ENCODE measurements around the gene JAK3. TPM values are rescaled to one million over a fixed set of nuclear protein-coding genes. Genes with fewer than 3 reads are reported as not detected.
"Not testable (repeated sequence)": the region's sequence is repeated elsewhere in the genome, so short reads cannot be mapped to it uniquely, and the experiment has no call there.

Gene JAK3
- total and polyA plus RNA-seq, 4 donors, result 2.8 to 5.0 (median 4.3) TPM

DNA sequence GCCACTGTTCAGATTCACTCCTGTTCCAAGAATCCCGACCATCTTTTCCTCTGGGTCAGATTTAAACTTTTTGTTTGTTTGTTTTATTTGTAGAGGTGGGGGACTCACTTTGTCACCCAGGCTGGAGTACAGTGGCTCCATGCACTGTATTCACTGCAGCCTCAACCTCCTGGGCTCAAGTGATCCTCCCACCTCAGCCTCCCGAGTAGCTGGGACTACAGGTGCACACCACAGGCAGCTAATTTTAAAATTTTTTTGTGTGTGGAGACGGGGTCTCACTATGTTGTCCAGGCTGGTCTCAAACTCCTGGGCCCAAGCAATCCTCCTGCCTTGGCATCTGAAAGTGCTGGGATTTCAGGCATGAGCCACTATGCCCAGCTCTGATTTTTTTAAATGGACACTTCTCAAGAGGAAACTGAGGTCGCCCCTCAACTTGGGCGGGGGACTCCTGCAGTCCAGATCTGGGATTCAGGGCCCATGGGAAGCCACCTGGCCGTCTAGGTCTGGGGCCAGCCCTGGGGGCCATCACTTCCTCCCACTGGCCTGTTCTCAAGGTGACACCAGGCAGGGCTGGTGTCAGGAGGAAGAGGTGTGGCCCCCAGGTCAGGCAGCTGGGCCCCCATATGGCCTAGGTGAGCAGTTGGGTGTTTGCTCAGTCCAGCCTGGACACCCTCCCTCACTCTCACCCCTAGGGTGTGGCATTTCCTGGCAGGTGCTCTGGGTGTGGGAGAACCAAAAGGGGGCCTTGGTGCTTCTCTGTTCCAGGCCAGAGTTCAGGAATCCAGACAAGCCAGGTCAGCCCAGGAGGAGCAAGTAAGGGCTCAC, 51.6 kb downstream of the JAK3 start:
- Histone ChIP-seq H3K27me3 (ENCODE audit: control insufficient read depth, insufficient read depth, low read length) (peaks cover 34% of the 10 kb centered on the region), H3K27ac (ENCODE audit: low read depth, low read length) (no peak overlapping the region), H3K4me1 (ENCODE audit: control insufficient read depth, insufficient read depth, low read length) (peaks cover 11% of the 10 kb centered on the region), H3K4me3 (ENCODE audit: low read depth, low read length) (no peak overlapping the region), H3K9me3 (ENCODE audit: control insufficient read depth, insufficient read depth, low read length) (no peaks in the 10 kb centered on the region), H3K36me3 (ENCODE audit: control insufficient read depth, insufficient read depth, low read length) (no peaks in the 10 kb centered on the region)
- 70% methylated on average over 4 of the region's 6 CpGs for WGBS (ENCODE audit: insufficient coverage)
- DNase-seq (ENCODE audit: low read depth in 4 of 6, low spot score in 6 of 6), result no peak

DNA sequence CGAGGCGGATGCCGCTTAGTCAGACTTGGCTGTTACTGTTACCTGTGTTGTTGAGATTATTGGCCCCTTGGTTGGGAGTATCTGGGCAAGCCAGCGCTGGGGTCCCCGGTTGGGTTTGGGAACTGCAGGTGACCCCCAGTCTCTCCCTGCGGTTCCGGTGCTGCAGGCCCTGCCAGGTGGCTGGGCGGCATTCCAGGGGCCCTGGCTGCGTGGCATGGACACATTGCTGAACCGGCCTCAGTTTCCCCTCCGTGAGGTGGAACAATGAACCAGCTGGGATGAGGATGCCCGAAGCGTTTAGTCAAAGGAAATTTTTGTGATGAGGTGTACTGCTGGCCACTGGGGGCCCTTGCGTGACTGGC, 52.3 kb downstream of the JAK3 start:
- Histone ChIP-seq H3K4me3 (ENCODE audit: low read depth, low read length) (no peak overlapping the region), H3K9me3 (ENCODE audit: control insufficient read depth, insufficient read depth, low read length) (no peaks in the 10 kb centered on the region), H3K4me1 (ENCODE audit: control insufficient read depth, insufficient read depth, low read length) (peaks cover 12% of the 10 kb centered on the region), H3K36me3 (ENCODE audit: control insufficient read depth, insufficient read depth, low read length) (no peaks in the 10 kb centered on the region), H3K27ac (ENCODE audit: low read depth, low read length) (no peak overlapping the region), H3K27me3 (ENCODE audit: control insufficient read depth, insufficient read depth, low read length) (peaks cover 34% of the 10 kb centered on the region)
- DNase-seq (ENCODE audit: low read depth in 4 of 6, low spot score in 6 of 6), result no peak
- WGBS (ENCODE audit: insufficient coverage), result 18% methylated on average over 14 of the region's 14 CpGs

DNA sequence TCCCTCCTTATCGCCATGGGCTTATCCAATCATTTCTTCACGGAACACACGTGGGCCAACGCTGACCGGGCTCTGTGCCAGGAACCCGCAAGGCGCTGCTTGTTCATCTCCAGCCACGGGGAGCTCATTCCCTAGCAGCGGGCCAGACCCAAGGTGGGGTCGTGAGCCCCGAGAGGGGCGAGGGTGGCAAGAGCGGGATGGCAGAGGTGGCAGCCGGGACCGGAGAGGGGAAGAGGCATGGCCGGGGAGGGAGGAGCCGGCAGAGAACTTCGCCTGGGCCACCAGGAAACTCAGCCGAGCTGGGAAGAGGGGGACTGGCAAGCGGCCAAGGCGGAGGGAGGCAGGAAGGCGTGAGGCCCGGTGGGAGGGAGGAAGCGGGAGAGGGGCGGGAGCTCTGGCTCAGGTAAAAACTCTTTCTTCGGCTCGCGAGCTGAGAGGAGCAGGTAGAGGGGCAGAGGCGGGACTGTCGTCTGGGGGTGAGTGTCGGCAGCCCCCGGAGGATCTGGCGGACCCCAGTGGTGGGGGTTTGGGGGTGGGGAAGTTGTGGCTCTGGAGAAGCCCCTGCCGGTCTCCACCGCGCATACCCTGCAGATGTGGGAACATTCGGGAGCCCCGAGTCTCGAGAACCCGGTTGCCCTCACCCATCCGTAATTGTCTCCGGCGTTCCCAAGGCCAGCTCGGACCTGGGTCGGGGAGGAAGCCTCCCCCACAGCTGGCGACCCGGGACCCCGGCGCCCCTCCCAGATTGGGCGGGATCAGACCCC, 52.9 kb downstream of the JAK3 start, which contains the start of gene B3GNT3:
Gene B3GNT3, plus strand, starts transcription at position 408 of the 764 bp plus-strand sequence. CDS start 12,670 bp downstream, outside the sequence.
- H3K4me1 ChIP-seq (ENCODE audit: control insufficient read depth, insufficient read depth, low read length), result peaks cover 12% of the 10 kb centered on the region
- WGBS (ENCODE audit: insufficient coverage), result 5% methylated on average over 50 of the region's 50 CpGs
- H3K36me3 ChIP-seq (ENCODE audit: control insufficient read depth, insufficient read depth, low read length), result no peaks in the 10 kb centered on the region
- no peak within 1 kb of the TSS for H3K27ac ChIP-seq (ENCODE audit: low read depth, low read length)
- H3K4me3 ChIP-seq (ENCODE audit: low read depth, low read length), result no peak within 1 kb of the TSS
- H3K27me3 ChIP-seq (ENCODE audit: control insufficient read depth, insufficient read depth, low read length), result peaks cover 34% of the 10 kb centered on the region
- H3K9me3 ChIP-seq (ENCODE audit: control insufficient read depth, insufficient read depth, low read length), result no peaks in the 10 kb centered on the region
- DNase-seq (ENCODE audit: low read depth in 4 of 6, low spot score in 6 of 6), result no peak

DNA sequence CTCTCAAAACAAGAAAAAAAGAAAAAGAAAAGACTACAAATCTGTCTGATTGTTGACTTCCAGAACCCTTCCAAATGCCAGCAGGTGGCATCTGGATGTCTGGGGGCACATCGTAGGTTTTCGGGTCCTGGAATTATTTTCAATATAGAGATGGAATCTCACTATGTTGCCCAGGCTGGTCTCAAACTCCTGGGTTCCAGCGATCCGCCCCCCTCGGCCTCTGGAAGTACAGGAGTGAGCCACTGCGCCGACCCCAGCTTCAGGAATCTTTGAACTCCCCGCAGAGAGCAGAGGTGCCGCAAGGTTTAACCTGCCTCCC, 53.4 kb downstream of the JAK3 start:
- 51% methylated on average over 9 of the region's 9 CpGs for WGBS (ENCODE audit: insufficient coverage)
- H3K36me3 ChIP-seq (ENCODE audit: control insufficient read depth, insufficient read depth, low read length), result peaks cover 5% of the 10 kb centered on the region
- peaks cover 12% of the 10 kb centered on the region for H3K4me1 ChIP-seq (ENCODE audit: control insufficient read depth, insufficient read depth, low read length)
- peaks cover 34% of the 10 kb centered on the region for H3K27me3 ChIP-seq (ENCODE audit: control insufficient read depth, insufficient read depth, low read length)
- H3K27ac ChIP-seq (ENCODE audit: low read depth, low read length), result no peak overlapping the region
- no peaks in the 10 kb centered on the region for H3K9me3 ChIP-seq (ENCODE audit: control insufficient read depth, insufficient read depth, low read length)
- DNase-seq (ENCODE audit: low read depth in 4 of 6, low spot score in 6 of 6), result no peak
- no peak overlapping the region for H3K4me3 ChIP-seq (ENCODE audit: low read depth, low read length)

DNA sequence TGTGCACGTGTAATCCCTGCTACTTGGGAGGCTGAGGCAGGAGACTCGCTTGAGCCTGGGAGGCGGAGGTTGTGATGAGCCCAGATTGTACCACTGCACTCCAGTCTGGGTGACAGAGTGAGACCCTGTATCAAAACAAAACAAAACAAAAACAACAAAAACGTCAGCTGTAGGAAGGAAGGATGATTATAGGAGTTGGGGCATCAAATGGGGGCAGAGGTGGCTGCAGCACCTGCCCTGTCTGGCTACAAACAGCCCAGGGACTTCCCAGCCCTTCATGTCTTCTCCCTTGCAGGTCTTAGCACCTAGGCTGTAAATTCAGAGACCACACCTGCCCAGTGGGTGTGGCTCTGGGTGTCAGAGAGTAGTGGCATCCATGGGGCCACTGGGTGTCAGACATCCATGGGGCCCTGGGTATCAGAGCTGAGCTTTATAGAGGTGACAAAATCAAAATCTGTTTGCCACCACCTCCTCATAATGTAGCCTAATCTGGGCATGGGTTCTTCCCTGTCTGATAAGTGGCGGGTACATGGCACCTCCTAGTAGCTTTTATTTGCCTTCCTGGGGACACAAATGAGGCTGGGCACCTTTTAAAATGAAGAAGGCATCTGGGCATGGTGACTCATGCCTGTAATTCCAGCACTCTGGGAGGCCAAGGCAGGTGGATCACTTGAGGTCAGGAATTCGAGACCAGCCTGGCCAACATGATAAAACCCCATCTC, 57.6 kb downstream of the JAK3 start:
- WGBS (ENCODE audit: insufficient coverage), result 90% methylated on average over 1 of the region's 6 CpGs
- H3K27ac ChIP-seq (ENCODE audit: low read depth, low read length), result no peak overlapping the region
- peaks cover 11% of the 10 kb centered on the region for H3K4me1 ChIP-seq (ENCODE audit: control insufficient read depth, insufficient read depth, low read length)
- no peaks in the 10 kb centered on the region for H3K9me3 ChIP-seq (ENCODE audit: control insufficient read depth, insufficient read depth, low read length)
- no peak for DNase-seq (ENCODE audit: low read depth in 4 of 6, low spot score in 6 of 6)
- H3K4me3 ChIP-seq (ENCODE audit: low read depth, low read length), result no peak overlapping the region
- peaks cover 42% of the 10 kb centered on the region for H3K36me3 ChIP-seq (ENCODE audit: control insufficient read depth, insufficient read depth, low read length)
- H3K27me3 ChIP-seq (ENCODE audit: control insufficient read depth, insufficient read depth, low read length), result peaks cover 18% of the 10 kb centered on the region

DNA sequence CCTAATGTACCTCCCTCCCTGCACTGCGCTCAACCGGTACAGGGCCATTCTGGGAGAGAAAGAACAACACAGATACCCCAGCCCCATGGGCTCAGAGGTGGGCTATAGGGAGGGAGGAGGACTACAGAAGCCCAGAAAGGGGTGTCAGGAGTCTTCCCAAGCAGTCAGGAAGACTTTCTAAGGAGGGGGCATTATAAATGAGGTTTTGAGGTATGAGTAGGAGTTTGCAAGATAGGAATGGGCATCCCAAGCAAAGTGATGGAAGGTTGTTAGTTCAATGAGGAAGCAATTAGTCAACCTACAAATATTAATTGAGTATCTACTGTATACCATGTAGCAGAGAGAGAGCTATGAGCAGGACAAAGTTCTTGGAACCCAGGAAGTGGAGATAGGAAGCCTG, 59.1 kb downstream of the JAK3 start:
- DNase-seq (ENCODE audit: low read depth in 4 of 6, low spot score in 6 of 6), result no peak
- H3K4me3 ChIP-seq (ENCODE audit: low read depth, low read length), result no peak overlapping the region
- peaks cover 57% of the 10 kb centered on the region for H3K36me3 ChIP-seq (ENCODE audit: control insufficient read depth, insufficient read depth, low read length)
- WGBS (ENCODE audit: insufficient coverage), result no CpG with 5 or more reads among the region's 2 CpGs
- no peak overlapping the region for H3K27ac ChIP-seq (ENCODE audit: low read depth, low read length)
- peaks cover 10% of the 10 kb centered on the region for H3K4me1 ChIP-seq (ENCODE audit: control insufficient read depth, insufficient read depth, low read length)
- H3K27me3 ChIP-seq (ENCODE audit: control insufficient read depth, insufficient read depth, low read length), result peaks cover 3% of the 10 kb centered on the region
- H3K9me3 ChIP-seq (ENCODE audit: control insufficient read depth, insufficient read depth, low read length), result no peaks in the 10 kb centered on the region

DNA sequence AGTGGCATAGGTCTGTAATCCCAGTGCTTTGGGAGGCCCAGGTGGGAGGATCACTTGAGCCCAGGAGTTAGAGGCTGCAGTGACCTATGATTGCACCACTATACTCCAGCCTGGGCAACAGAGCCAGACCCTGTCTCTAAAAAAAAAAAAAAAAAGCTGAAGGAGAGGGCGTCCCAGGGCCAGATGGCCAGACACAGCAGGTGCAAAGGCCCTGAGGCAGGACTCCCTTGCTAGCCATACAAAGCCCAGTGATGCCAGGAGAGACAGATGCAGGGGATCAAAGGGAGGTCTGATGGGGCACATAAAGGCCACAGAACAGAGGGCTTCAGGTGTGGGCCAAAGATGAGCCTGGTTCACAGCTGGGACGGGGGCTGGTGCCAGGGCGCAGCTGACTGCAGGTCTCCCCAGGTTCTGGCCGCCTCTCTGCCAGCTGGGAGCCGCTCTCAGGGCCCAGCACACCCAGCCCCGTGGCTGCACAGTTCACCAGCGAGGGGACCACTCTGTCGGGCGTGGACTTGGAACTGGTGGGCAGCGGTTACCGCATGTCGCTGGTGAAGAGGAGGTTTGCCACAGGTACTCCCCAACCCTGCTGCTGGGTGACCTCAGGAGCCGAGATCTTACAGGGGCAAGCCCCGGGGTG, 60.4 kb downstream of the JAK3 start:
- Histone ChIP-seq H3K9me3 (ENCODE audit: control insufficient read depth, insufficient read depth, low read length) (no peaks in the 10 kb centered on the region), H3K27ac (ENCODE audit: low read depth, low read length) (no peak overlapping the region), H3K4me3 (ENCODE audit: low read depth, low read length) (no peak overlapping the region), H3K27me3 (ENCODE audit: control insufficient read depth, insufficient read depth, low read length) (no peaks in the 10 kb centered on the region), H3K36me3 (ENCODE audit: control insufficient read depth, insufficient read depth, low read length) (peaks cover 68% of the 10 kb centered on the region), H3K4me1 (ENCODE audit: control insufficient read depth, insufficient read depth, low read length) (peaks cover 10% of the 10 kb centered on the region)
- DNase-seq (ENCODE audit: low read depth in 4 of 6, low spot score in 6 of 6), result no peak
- WGBS (ENCODE audit: insufficient coverage), result 94% methylated on average over 14 of the region's 14 CpGs

DNA sequence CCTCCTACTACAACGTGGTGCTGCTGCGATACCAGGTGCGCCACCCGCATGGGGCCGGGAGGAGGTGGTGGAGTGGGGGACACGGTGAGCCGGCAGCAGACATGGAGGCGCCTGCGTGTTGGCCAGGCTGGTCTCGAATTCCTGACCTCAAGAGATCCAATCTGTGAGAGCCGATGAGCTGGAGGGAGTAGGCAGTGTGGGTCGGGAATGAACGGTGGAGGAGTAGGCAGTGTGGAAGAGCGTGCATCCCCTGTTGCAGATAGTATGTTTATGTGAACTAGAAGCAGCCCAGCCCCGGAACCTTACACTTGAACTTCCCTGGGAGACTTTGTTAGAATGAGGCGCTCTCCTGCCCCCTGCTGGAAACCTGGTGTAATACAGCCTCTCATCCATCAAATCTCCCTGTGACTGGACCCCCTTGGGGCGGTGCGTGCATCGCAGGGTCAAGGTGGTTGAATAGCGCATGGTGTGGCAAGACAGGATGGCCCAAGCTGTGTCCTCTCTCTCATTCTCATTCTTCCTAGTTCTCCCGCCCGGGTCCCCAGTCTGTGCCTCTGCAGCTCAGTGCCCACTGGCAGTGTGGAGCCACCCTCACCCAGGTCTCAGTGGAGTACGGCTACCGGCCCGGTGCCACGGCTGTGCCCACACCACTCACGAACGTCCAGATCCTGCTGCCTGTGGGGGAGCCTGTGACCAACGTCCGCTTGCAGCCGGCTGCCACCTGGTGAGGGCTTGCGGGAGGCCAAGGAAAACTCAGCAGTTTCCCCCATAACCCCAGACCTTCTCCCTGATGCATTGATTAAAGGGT, 63.4 kb downstream of the JAK3 start:
- no peak overlapping the region for H3K27ac ChIP-seq (ENCODE audit: low read depth, low read length)
- H3K9me3 ChIP-seq (ENCODE audit: control insufficient read depth, insufficient read depth, low read length), result no peaks in the 10 kb centered on the region
- 60% methylated on average over 28 of the region's 32 CpGs for WGBS (ENCODE audit: insufficient coverage)
- DNase-seq (ENCODE audit: low read depth in 4 of 6, low spot score in 6 of 6), result peak in 4 of 6 donors; percentile 38 to 90 (median 64)
- H3K4me1 ChIP-seq (ENCODE audit: control insufficient read depth, insufficient read depth, low read length), result peaks cover 7% of the 10 kb centered on the region
- peaks cover 86% of the 10 kb centered on the region for H3K36me3 ChIP-seq (ENCODE audit: control insufficient read depth, insufficient read depth, low read length)
- H3K4me3 ChIP-seq (ENCODE audit: low read depth, low read length), result no peak overlapping the region
- H3K27me3 ChIP-seq (ENCODE audit: control insufficient read depth, insufficient read depth, low read length), result no peaks in the 10 kb centered on the region

DNA sequence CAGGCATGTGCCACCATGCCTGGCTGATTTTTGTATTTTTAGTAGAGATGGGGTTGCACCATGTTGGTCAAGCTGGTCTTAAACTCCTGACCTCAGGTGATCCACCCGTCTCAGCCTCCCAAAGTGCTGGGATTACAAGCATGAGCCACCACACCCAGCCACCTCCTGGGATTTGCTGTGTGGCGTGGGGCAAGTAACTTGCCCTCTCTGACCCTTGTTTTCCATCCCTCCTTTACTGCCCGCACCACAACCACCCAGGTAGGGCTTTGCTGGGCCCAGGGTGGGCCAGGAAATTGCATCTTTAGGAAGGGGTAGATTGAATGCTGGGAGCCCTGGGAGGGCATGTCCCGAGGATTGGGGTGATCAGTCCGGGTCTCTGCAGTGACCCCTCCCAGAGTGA, 64.1 kb downstream of the JAK3 start:
- WGBS (ENCODE audit: insufficient coverage), result 95% methylated on average over 4 of the region's 5 CpGs
- H3K4me3 ChIP-seq (ENCODE audit: low read depth, low read length); H3K27ac ChIP-seq (ENCODE audit: low read depth, low read length); H3K9me3 ChIP-seq (ENCODE audit: control insufficient read depth, insufficient read depth, low read length); DNase-seq (ENCODE audit: low read depth in 4 of 6, low spot score in 6 of 6); H3K27me3 ChIP-seq (ENCODE audit: control insufficient read depth, insufficient read depth, low read length): not testable (repeated sequence)
- peaks cover 14% of the 10 kb centered on the region for H3K4me1 ChIP-seq (ENCODE audit: control insufficient read depth, insufficient read depth, low read length)
- H3K36me3 ChIP-seq (ENCODE audit: control insufficient read depth, insufficient read depth, low read length), result peaks cover 86% of the 10 kb centered on the region

Data from spinal cord (tissue), 10 donors.